H9 (cell line): ENCODE data around the gene CCDC51. TPM values are rescaled to one million over a fixed set of nuclear protein-coding genes. Genes with fewer than 3 reads are reported as not detected.

Experiments used
- DNase-seq: peaks from one replicate; pipeline ENCODE4 v3.0.0-alpha.2; 2017
- H2AFZ ChIP-seq: one replicate; pipeline ENCODE4 v1.6.1; 2013; ENCODE audit warnings: mild to moderate bottlenecking, low read length, control low read depth, moderate library complexity
- H2AK5ac ChIP-seq: 2 replicates; pipeline ENCODE4 v1.6.1; 2013; ENCODE audit warnings: low read length, control low read depth, mixed read lengths; ENCODE audit not compliant: insufficient read length
- H2BK120ac ChIP-seq: one replicate; pipeline ENCODE4 v1.6.1; 2013; ENCODE audit warnings: low read depth, mild to moderate bottlenecking, low read length, control low read depth, inconsistent platforms; ENCODE audit not compliant: poor library complexity, severe bottlenecking
- H2BK12ac ChIP-seq: 2 replicates; pipeline ENCODE4 v1.6.1; 2013; ENCODE audit warnings: low read length, control low read depth, mixed read lengths, low read depth; ENCODE audit not compliant: insufficient read length
- H2BK15ac ChIP-seq: 2 replicates; pipeline ENCODE4 v1.6.1; 2013; ENCODE audit warnings: low read depth, low read length, control low read depth
- H2BK20ac ChIP-seq: one replicate; pipeline ENCODE4 v1.6.1; 2013; ENCODE audit warnings: low read depth, mild to moderate bottlenecking, low read length, control low read depth, inconsistent platforms; ENCODE audit not compliant: poor library complexity, severe bottlenecking
- H2BK5ac ChIP-seq: 2 replicates; pipeline ENCODE4 v1.6.1; 2013; ENCODE audit warnings: low read length, control low read depth, mixed read lengths; ENCODE audit not compliant: insufficient read length
- H3K14ac ChIP-seq: 2 replicates; pipeline ENCODE4 v1.6.1; 2013; ENCODE audit warnings: low read length, control low read depth; ENCODE audit not compliant: insufficient read depth
- H3K18ac ChIP-seq: 2 replicates; pipeline ENCODE4 v1.6.1; 2013; ENCODE audit warnings: low read depth, mild to moderate bottlenecking, mixed read lengths, low read length, control low read depth; ENCODE audit not compliant: insufficient read length
- H3K23ac ChIP-seq: 2 replicates; pipeline ENCODE4 v1.6.1; 2013; ENCODE audit warnings: low read length, control low read depth, mixed read lengths, low read depth; ENCODE audit not compliant: insufficient read length
- H3K23me2 ChIP-seq: 2 replicates; pipeline ENCODE4 v1.6.1; 2013; ENCODE audit warnings: low read depth, mild to moderate bottlenecking, mixed read lengths, low read length, control low read depth; ENCODE audit not compliant: insufficient read length, poor library complexity, severe bottlenecking
- H3K27ac ChIP-seq: 2 replicates; pipeline ENCODE4 v1.5.1; 2013; ENCODE audit warnings: low read length, control low read depth, mixed read lengths, low read depth; ENCODE audit not compliant: insufficient read length
- H3K27me3 ChIP-seq: 2 replicates; pipeline ENCODE4 v1.6.1; 2013; ENCODE audit warnings: low read length, control low read depth, inconsistent platforms; ENCODE audit not compliant: insufficient read depth
- H3K4ac ChIP-seq: 2 replicates; pipeline ENCODE4 v1.6.1; 2013; ENCODE audit warnings: low read depth, mild to moderate bottlenecking, control low read depth, inconsistent platforms, low read length, moderate library complexity
- H3K4me1 ChIP-seq: 2 replicates; pipeline ENCODE4 v1.6.1; 2013; ENCODE audit warnings: low read length, control low read depth, inconsistent platforms; ENCODE audit not compliant: insufficient read depth
- H3K4me2 ChIP-seq: 2 replicates; pipeline ENCODE4 v1.6.1; 2013; ENCODE audit warnings: low read length, control low read depth, mixed read lengths; ENCODE audit not compliant: insufficient read length, insufficient read depth
- H3K56ac ChIP-seq: 2 replicates; pipeline ENCODE4 v1.6.1; 2013; ENCODE audit warnings: low read depth, mild to moderate bottlenecking, mixed read lengths, low read length, control low read depth; ENCODE audit not compliant: insufficient read length
- H3K79me1 ChIP-seq: 2 replicates; pipeline ENCODE4 v1.6.1; 2013; ENCODE audit warnings: low read depth, mild to moderate bottlenecking, moderate library complexity, low read length, control low read depth, inconsistent platforms; ENCODE audit not compliant: insufficient read depth, poor library complexity, severe bottlenecking
- H3K79me2 ChIP-seq: 2 replicates; pipeline ENCODE4 v1.6.1; 2013; ENCODE audit warnings: low read length, control low read depth, inconsistent platforms; ENCODE audit not compliant: insufficient read depth
- H3K9ac ChIP-seq: 2 replicates; pipeline ENCODE4 v1.6.1; 2013; ENCODE audit warnings: low read length, control low read depth, mixed read lengths; ENCODE audit not compliant: insufficient read length; ENCODE audit errors: extremely low read depth
- H3K9me3 ChIP-seq: one replicate; pipeline ENCODE4 v1.6.1; 2013; ENCODE audit warnings: low read depth, low read length, inconsistent platforms; ENCODE audit not compliant: control insufficient read depth
- H3T11ph ChIP-seq: one replicate; pipeline ENCODE4 v1.6.1; 2013; ENCODE audit warnings: mild to moderate bottlenecking, low read length, control low read depth, inconsistent platforms
- H4K20me1 ChIP-seq: one replicate; pipeline ENCODE4 v1.6.1; 2013; ENCODE audit not compliant: control insufficient read depth, insufficient read length, insufficient read depth
- H4K5ac ChIP-seq: 2 replicates; pipeline ENCODE4 v1.6.1; 2013; ENCODE audit warnings: low read depth, mild to moderate bottlenecking, mixed read lengths, low read length, control low read depth; ENCODE audit not compliant: insufficient read length
- H4K8ac ChIP-seq: replicated peaks from 2 replicates; pipeline ENCODE4 v1.6.1; 2013; ENCODE audit warnings: low read length, control low read depth, mixed read lengths, low read depth; ENCODE audit not compliant: insufficient read length
- H4K91ac ChIP-seq: 2 replicates; pipeline ENCODE4 v1.6.1; 2013; ENCODE audit warnings: low read depth, mild to moderate bottlenecking, moderate library complexity, mixed read lengths, low read length, control low read depth; ENCODE audit not compliant: insufficient read length
- H3K27ac Mint-ChIP-seq, 3 experiments: 2 replicates in 2 of 3; 3 replicates in 1 of 3; pipeline ENCODE4 v1.8.0; 2020 to 2021; ENCODE audit warnings: mixed read lengths in 3 of 3, mild to moderate bottlenecking in 1 of 3, moderate library complexity in 1 of 3
- H3K27me3 Mint-ChIP-seq: 2 replicates; pipeline ENCODE4 v1.8.0; 2021; ENCODE audit warnings: low read depth, mild to moderate bottlenecking, moderate library complexity, mixed read lengths
- H3K36me3 Mint-ChIP-seq, 3 experiments: 2 replicates in 2 of 3; 3 replicates in 1 of 3; pipeline ENCODE4 v1.8.0; 2020 to 2021; ENCODE audit warnings: low read depth in 3 of 3, mixed read lengths in 3 of 3; ENCODE audit not compliant: insufficient read depth in 1 of 3
- H3K4me1 Mint-ChIP-seq, 2 experiments: 2 replicates each; pipeline ENCODE4 v1.8.0; 2020; ENCODE audit warnings: mixed read lengths in 2 of 2
- H3K4me3 Mint-ChIP-seq, 2 experiments: 2 replicates in 1 of 2; 3 replicates in 1 of 2; pipeline ENCODE4 v1.8.0; 2020 to 2021; ENCODE audit warnings: mild to moderate bottlenecking in 2 of 2, mixed read lengths in 2 of 2, moderate library complexity in 1 of 2
- H3K9me3 Mint-ChIP-seq, 2 experiments: 2 replicates in 1 of 2; 3 replicates in 1 of 2; pipeline ENCODE4 v1.8.0; 2020; ENCODE audit warnings: mild to moderate bottlenecking in 2 of 2, mixed read lengths in 2 of 2, moderate library complexity in 1 of 2
- CTCF ChIP-seq: fragments of 200-600 bp; sonication (generic); conservative IDR thresholded peaks from 3 replicates; pipeline ENCODE4 v1.8.0; 2021; ENCODE audit warnings: antibody characterized with exemption, mild to moderate bottlenecking
- whole genome bisulfite sequencing: extraction: QIAGEN DNeasy Blood & Tissue Kit; methylation state at CpG from one replicate; pipeline ENCODE4 v1.1.7; 2013; ENCODE audit warnings: missing lambda C conversion rate, low lambda C conversion rate, mixed read lengths; ENCODE audit not compliant: insufficient read length; ENCODE audit errors: extremely low coverage; 5-methylcytosine and 5-hydroxymethylcytosine counted together
- total RNA-seq: library from RNA; stranded (reverse); gene quantifications from 2 replicates; pipeline ENCODE4 v1.2.1, GENCODE V29; 2021

CCDC51 gene
- total RNA-seq, 1 experiment from 2014 or later = 20.0 TPM

DNA sequence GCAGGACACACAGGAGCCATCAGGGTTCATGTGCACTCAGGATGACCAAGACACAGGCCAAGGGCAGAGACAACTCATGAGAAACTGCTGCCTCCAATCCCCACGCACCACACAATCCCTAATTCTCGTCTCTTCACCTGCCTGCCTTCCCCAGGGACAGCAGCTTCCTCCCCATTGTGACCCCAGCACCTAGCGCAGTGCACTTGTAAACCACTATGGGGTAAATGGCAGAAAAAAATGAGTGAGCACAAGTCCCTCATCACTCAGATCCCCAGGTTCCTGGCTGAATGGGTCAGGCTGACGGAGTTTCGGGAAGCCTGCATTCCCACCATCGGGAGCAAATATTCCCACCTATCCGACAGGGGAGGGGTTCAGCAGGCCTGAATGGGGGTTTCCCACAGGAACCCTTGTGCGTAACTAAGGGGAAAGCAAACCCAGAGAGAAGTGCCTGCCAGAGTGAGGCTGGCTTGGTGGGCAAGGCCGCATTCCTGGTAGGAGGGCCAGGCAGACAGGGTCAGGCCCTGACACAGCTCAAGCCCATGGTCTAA is 28.8 kb downstream of the CCDC51 start:
- Histone ChIP-seq H4K91ac (no peak overlapping the region), H3K79me2 (no peaks in the 10 kb centered on the region), H2AFZ (no peak overlapping the region), H2BK15ac (no peak overlapping the region), H3K4me1 (no peaks in the 10 kb centered on the region), H2BK120ac (no peak overlapping the region), H2BK5ac (no peak overlapping the region), H3K9me3 (no peaks in the 10 kb centered on the region), H4K8ac (no peak overlapping the region), H2BK20ac (no peak overlapping the region), H3K14ac (no peak overlapping the region), H2BK12ac (no peak overlapping the region), H4K20me1 (no peaks in the 10 kb centered on the region), H3K4ac (no peak overlapping the region), H3K23ac (no peak overlapping the region), H3T11ph (no peak overlapping the region), H3K27me3 (no peaks in the 10 kb centered on the region), H3K9ac (no peak overlapping the region), H3K79me1 (no peaks in the 10 kb centered on the region), H3K23me2 (no peaks in the 10 kb centered on the region), H3K27ac (no peak overlapping the region), H3K4me2 (no peak overlapping the region), H3K56ac (no peak overlapping the region), H4K5ac (no peak overlapping the region), H3K18ac (no peak overlapping the region), H2AK5ac (no peak overlapping the region)
- DNase-seq = no peak
- H3K4me3 Mint-ChIP-seq = no peak overlapping the region
- no peak for TF ChIP-seq CTCF
- H3K4me1 Mint-ChIP-seq = no peaks in the 10 kb centered on the region
- H3K27ac Mint-ChIP-seq = no peak overlapping the region; a peak in 1 of 7 replicates
- no CpG with 5 or more reads among the region's 9 CpGs for WGBS
- H3K27me3 Mint-ChIP-seq = no peaks in the 10 kb centered on the region; the same call in 1 of the 2 replicates
- H3K36me3 Mint-ChIP-seq = peaks cover 60 to 98% (median 98%) of the 10 kb centered on the region in 3 experiments
- no peaks in the 10 kb centered on the region for H3K9me3 Mint-ChIP-seq
